SW480 (cell line): Measurements from ENCODE around the gene MYRIP.

Experiments used
- DNase-seq: peaks from one replicate; pipeline ENCODE4 v3.0.0-alpha.2; 2016; ENCODE audit warnings: low spot score

Gene MYRIP

GRCh38 chr3:40190056-40190455, 380.6 kb downstream of the MYRIP start:
- DNase-seq: no peak

- no peak for DNase-seq
Observed at GRCh38 chr3:40191251-40191650, 381.8 kb downstream of the MYRIP start.

DNA sequence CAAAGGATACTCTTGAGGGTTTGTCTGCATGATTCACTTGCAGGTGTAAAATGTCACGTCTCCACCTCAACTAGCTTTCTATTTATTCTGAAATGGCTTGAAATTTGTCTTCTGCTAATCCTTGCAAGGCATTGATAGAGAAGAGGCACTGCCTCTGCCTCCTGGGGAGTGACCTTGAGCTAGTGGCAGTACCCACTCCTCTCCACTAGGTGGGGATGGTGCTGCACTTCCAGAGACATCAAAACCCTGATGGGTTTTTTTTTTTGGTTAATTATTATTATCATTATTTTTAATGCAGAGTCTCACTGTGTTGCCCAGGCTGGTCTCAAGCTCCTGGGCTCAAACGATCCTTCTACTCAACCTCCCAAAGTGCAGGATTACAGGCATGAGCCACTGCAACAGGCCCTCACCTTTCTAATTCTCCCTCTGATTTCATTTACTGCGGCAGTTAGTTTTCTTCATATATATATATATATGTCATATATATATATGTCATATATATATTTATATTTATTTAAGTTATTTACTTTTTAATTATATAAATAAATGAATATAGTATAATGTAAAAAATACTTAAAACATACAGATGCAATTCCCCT, 382.5 kb downstream of the MYRIP start:
- peak; percentile 29 for DNase-seq

GRCh38 chr3:40192628-40193027, 383.2 kb downstream of the MYRIP start:
- peak; percentile 14 for DNase-seq

DNA sequence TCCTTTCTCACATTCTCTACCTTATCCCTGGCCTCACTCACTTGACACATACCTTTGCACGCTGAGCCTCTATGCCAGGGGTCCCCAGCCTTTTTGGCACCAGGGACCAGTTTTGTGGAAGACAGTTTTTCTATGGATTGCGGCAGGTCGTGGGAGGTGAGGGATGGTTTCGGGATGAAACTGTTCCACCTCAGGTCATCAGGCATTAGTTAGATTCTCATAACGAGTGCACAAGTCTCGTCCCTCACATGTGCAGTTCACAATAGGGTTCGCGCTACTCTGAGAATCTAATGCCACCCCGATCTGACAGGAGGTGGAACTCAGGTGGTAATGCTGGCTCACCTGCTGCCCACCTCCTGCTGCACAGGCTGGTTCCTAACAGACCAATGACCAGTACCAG, 387.6 kb downstream of the MYRIP start:
- DNase-seq: no peak

DNA sequence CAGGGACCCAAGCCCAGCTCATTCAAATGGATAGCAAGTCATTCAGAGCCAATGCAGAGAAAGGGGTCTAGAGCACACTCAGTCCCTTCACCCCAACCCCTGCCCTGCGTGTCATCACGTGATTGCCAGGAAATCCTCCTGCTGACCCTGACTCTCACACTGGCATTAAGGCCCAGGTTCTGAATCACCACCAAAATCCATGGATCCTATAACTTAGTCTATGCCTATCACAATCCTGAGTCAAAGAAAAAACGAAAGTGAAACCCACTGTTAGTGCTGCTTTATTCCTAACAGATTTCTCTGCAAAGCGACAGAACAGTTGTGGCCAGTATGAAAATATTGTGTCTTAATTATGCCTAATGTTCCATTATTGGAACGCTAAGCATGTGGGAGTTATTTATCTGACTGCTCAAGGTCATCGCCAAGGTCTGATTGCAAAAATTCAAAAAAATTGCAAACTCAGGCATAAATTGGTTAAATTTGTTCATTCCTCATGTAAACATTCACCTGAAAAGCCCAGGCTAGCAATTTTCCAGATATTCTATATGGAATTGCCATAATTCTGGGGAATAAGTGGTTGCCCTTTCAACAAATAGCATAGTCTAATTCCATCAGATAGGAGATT, 391.4 kb downstream of the MYRIP start:
- no peak for DNase-seq

GRCh38 chr3:40201770-40202169, 392.4 kb downstream of the MYRIP start:
- DNase-seq: no peak

- no peak for DNase-seq
Observed at GRCh38 chr3:40206522-40206921, 397.1 kb downstream of the MYRIP start.

DNA sequence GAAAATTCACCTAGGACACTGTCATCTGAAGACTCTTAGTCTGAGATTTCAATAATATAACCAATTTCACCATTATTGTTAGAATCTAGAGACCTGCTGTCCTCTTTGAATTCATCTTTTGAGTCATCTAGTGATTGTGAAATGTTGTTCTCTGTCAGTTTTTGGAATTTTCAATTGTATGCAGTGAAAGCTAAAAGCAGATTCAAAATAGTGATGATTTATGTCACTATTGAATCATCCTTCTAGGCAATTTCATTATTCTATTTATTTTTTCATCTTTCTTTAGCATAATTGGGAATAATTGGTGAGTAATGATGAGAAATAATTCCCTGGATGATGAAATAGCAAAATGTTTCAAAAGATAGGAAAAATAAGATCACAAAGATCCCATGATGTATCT, 398.4 kb downstream of the MYRIP start:
- DNase-seq: no peak

- no peak for DNase-seq
Observed at GRCh38 chr3:40208251-40208650, 398.8 kb downstream of the MYRIP start.

- peak; percentile 5 for DNase-seq
Observed at GRCh38 chr3:40211579-40211978, 402.2 kb downstream of the MYRIP start.

DNA sequence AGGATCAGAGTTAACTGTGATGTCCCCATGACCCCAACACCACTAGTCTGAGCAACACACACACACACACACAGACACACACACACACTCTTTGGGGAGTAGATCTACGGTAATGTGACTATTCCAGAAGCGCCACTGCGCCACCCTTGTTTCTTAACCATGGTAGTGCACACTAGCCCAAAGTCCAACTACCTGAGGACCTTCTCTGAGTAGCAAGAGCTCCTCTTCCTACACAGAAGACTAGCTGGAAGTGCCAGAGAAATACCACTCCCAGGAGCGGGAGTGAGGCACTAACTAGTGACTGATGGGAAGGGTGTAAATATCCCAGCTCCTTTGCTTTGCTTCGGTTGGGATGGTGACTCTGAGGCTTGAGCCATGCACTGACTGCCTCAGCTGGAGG, 404.1 kb downstream of the MYRIP start:
- DNase-seq: no peak

GRCh38 chr3:40215015-40215414, 405.6 kb downstream of the MYRIP start:
- no peak for DNase-seq

DNA sequence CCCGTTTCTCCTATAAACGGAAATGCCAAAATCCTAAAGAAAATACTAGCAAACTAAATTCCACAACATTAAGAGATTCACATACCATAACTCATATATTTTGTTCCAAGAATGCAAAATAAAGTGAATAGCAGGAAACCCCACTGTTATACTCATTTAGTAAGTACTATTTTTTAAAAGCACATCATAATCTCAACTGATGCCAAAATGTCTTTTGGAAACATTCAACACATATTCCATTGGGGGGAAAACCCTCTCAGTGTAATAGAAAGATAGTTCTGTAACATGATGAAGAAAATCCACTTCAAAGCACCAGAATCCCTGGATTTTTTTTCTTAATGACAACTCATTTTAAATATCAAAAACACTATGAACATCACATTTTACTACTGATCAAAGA, 407.1 kb downstream of the MYRIP start:
- DNase-seq: no peak

- no peak for DNase-seq
Observed at GRCh38 chr3:40223856-40224255, 414.4 kb downstream of the MYRIP start.

- DNase-seq: no peak
Observed at GRCh38 chr3:40224796-40225515, 415.5 kb downstream of the MYRIP start.

GRCh38 chr3:40226636-40227035, 417.2 kb downstream of the MYRIP start:
- no peak for DNase-seq

DNA sequence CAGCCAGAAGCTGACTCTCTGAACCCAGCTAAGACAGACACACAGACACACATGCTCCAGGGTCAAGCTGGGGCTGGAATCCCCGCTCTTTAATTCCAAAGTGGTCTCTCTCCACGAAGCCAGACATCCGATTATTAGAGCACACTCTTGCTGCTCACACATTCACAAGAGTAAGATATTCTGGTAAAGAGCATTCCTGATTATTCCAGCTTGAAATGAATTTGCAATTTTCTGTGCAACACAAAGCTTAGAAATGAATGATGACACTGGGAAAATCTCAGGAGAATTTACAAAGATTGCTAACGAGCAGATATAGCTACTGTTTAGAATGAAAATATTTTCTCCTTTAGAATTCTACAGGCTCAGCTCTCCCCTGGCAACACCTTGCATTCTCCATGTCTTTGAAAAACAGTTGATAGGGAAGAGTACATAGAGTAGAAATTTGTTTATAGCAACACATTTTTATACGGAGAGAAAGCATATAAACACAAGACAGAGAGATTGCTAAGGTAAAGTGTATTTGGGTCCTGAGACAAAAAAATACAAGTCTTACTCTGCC, 419.5 kb downstream of the MYRIP start:
- no peak for DNase-seq

DNA sequence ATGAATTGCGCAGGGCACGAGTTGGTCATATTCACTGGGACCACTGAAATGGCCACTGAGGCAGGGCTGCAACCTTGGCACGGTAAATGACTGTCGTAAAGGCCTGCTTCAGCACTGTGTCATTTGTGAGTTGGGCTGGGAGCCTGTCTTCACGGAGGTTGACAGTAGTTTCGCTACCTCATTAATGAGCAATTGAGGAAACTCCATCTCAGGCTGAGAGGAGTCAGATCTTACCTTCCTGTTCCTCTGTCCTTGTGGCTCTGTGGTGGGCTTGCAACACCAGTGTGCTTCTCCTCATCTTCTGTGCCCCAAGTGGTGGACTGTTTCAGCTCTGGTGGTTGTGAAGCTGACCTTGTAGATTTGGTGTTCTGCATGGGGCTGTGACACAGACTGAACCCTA, 420.0 kb downstream of the MYRIP start:
- DNase-seq: no peak

DNA sequence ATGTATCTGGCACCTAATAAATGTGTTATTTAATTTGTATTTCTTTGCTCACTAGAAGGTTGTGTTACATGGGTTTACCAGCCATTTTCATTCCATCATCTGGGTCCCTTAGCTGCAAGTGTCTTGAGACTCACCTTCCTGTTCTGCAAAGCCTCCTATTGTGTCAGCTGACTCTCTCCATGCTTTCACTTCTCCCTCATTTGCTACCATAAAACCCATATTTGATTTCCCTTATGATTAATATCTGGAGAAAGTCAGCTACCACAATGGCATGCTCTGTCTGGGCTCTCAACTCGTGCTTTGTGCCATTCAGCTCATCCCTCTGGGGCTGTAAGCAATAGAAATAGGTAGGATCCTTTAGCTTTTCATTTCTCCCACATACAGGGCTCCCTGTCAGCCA, 420.6 kb downstream of the MYRIP start:
- no peak for DNase-seq

DNA sequence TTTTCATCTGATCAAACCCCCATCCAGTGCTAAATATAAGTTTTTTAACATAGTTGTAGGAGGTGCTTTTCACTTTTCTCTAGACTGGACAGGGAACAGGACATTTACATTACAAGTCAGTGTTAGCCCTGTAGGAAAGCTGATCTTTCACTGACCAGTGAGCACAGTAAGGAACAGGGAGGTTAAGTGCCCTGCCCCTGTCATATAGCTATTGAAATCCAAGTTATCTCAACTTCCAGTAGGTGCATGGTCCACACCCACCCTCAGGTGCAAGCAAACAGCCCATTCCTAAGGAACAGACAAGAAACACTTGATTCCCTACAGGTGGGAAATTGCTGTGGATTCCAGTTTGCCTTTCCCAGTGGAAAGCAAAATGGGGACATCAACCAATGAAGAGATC, 421.0 kb downstream of the MYRIP start:
- no peak for DNase-seq

GRCh38 chr3:40232626-40233025, 423.2 kb downstream of the MYRIP start:
- DNase-seq: no peak

DNA sequence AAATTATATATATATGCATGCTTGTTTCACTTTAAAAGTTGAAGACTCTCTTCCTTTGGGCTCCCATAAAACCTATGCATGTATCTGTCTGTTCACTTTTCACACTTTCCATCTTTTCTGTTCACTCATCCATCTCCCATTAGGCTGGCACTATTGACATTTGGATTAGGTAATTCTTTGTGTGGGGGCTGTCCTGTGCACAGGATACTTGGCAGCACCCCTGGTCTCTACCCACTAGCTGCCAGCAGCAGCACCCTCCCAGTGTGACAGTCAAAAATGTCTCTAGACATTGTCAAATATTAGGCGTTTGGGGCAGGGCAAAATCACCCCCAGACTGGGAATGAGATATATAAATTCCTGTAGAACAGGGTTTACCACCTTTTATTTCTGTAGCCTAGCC, 427.8 kb downstream of the MYRIP start:
- no peak for DNase-seq
